H1 (cell line): ENCODE results near the gene AICDA. TPM values are rescaled to one million over a fixed set of nuclear protein-coding genes. Genes with fewer than 3 reads are reported as not detected.

ENCODE experiments used
- JUND ChIP-seq: IDR thresholded peaks from 2 replicates; pipeline ENCODE4 v1.6.1; 2011; ENCODE audit warnings: mild to moderate bottlenecking, improper control_type of control experiment, low read length
- MAX ChIP-seq: IDR thresholded peaks from 2 replicates; pipeline ENCODE4 v1.6.1; 2012; ENCODE audit warnings: inconsistent platforms
- RFX5 ChIP-seq: IDR thresholded peaks from 2 replicates; pipeline ENCODE4 v1.6.1; 2011; ENCODE audit warnings: low read depth, low read length, improper control_type of control experiment, borderline replicate concordance
- ZNF274 ChIP-seq: IDR thresholded peaks from 2 replicates; pipeline ENCODE4 v1.7.0; 2012; ENCODE audit warnings: low read length, borderline replicate concordance; ENCODE audit errors: extremely low read depth
- polyA plus RNA-seq, 7 experiments: library from polyadenylated mRNA; depleted of rRNA in 3 of 7; stranded (reverse) in 5 of 7; unstranded in 2 of 7; fragments of >200 nt in 5 of 7; fragments of 200-250 nt in 2 of 7; gene quantifications; 1 replicate in 5 of 7; 2 replicates in 1 of 7; 4 replicates in 1 of 7; pipeline versions ENCODE4 v1.2.1 to v1.2.3, GENCODE V29; 2011 to 2013; ENCODE audit warnings: missing spikeins in 2 of 7, mixed read lengths in 2 of 7
- total RNA-seq: library from RNA; stranded (reverse); fragmentation: NEBNext Ultra II Directional; extraction: Animal tissue kit (Norgen Biotek cat#: 25700); gene quantifications from 2 replicates; pipeline ENCODE4 v1.2.1, GENCODE V29; 2021

Gene AICDA
- total and polyA plus RNA-seq, 2 of the 8 experiments (the other 6 are each of a cell fraction or from before 2014, with no cell fraction given), result not detected

DNA sequence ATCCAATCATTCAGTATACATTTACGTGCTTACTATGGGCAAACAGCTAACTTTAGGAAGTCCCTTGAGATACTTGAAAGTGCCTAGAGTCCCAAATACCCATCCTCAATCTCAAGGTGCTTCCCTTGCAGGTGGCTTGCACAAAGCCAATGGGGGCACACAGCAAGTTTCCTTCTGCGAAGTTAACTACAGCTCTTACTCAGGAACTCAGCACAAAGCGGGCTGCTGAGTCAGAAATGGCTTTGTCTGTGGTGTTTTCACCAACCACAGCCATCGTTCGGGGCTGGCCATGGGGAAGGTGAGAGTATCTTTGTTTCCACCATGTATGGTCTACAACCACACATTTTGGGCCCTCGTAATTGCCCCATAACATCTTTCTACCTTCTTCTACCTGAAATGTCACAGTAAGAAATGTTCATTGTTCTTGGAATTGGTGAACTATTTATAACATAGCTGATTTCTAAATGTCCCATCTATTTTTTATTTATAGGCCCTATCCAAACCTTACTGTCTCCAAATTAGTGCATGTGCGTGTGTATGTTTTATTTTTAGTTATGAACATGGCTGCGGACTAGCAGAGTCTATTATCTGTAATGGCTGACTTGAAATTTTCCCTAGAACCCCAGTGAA, 36.0 kb upstream of the AICDA start (continued):
- TF ChIP-seq RFX5, result no peak
- no peak for TF ChIP-seq MAX
- no peak for TF ChIP-seq ZNF274
- no peak for TF ChIP-seq JUND
